ENCODE results near the gene ZCCHC17. TPM values are rescaled to one million over a fixed set of nuclear protein-coding genes. Genes with fewer than 3 reads are reported as not detected.

Gene ZCCHC17
- total and polyA plus RNA-seq, 11 donors = 10.1 to 29.5 (median 12.1) TPM

DNA sequence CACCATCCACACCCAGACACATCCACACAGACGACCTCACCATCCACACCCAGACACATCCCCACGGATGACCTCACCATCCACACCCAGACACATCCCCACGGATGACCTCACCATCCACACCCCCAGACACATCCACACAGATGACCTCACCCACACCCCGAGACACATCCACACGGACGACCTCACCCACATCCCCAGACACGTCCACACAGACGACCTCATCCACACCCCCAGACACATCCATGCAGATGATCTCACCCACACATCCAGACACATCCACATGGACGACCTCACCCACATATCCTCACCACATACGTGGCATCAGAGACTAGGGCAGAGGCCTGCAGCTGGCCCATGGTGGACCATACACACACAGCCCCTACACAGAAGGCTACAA is 90.8 kb downstream of the ZCCHC17 start:
- no peak overlapping the region for H3K4me3 ChIP-seq
- no peak for DNase-seq
- no peaks in the 10 kb centered on the region for H3K27me3 ChIP-seq
- no peak overlapping the region for H3K27ac ChIP-seq
- ATAC-seq = no peak
- intact Hi-C loops (cut with DNase I) = loop anchor here in 1 of 10 donors (10.0 kb wide), 1 partner anchor 247 kb away; no protein-coding TSS in a partner anchor
- H3K36me3 ChIP-seq = no peaks in the 10 kb centered on the region
- no peaks in the 10 kb centered on the region for H3K9me3 ChIP-seq
- H3K4me1 ChIP-seq = peaks cover 0 to 17% (median 1%) of the 10 kb centered on the region in 12 donors
- 56 to 67% (median 64%) methylated on average over 10 of the region's 10 CpGs for WGBS, 4 donors
- TF ChIP-seq POLR2A (IDR thresholded peaks at IDR 0.05) = no peak
- TF ChIP-seq, protein P1, sequence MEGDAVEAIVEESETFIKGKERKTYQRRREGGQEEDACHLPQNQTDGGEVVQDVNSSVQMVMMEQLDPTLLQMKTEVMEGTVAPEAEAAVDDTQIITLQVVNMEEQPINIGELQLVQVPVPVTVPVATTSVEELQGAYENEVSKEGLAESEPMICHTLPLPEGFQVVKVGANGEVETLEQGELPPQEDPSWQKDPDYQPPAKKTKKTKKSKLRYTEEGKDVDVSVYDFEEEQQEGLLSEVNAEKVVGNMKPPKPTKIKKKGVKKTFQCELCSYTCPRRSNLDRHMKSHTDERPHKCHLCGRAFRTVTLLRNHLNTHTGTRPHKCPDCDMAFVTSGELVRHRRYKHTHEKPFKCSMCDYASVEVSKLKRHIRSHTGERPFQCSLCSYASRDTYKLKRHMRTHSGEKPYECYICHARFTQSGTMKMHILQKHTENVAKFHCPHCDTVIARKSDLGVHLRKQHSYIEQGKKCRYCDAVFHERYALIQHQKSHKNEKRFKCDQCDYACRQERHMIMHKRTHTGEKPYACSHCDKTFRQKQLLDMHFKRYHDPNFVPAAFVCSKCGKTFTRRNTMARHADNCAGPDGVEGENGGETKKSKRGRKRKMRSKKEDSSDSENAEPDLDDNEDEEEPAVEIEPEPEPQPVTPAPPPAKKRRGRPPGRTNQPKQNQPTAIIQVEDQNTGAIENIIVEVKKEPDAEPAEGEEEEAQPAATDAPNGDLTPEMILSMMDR (IDR thresholded peaks at IDR 0.05) = no peak

- Histone ChIP-seq H3K27ac (no peak overlapping the region), H3K27me3 (peaks cover 0 to 3% (median 0%) of the 10 kb centered on the region in 9 donors), H3K4me1 (peaks cover 0 to 8% (median 4%) of the 10 kb centered on the region in 12 donors), H3K9me3 (no peaks in the 10 kb centered on the region), H3K36me3 (no peaks in the 10 kb centered on the region), H3K4me3 (no peak overlapping the region)
- DNase-seq (no peak), ATAC-seq (no peak)
- WGBS, 4 donors = 88 to 94% (median 90%) methylated on average over 7 of the region's 7 CpGs
- intact Hi-C loops (cut with DNase I) = loop anchor here in 6 of 10 donors (5.0 to 10.0 kb wide), 4 partner anchors 38 to 395 kb away; no protein-coding TSS in a partner anchor
- TF ChIP-seq, protein P1 (IDR thresholded peaks at IDR 0.05) = no peak
- TF ChIP-seq POLR2A (IDR thresholded peaks at IDR 0.05) = no peak
Measured at GRCh38 chr1:31389616-31390015, 92.8 kb downstream of the ZCCHC17 start.

GRCh38 chr1:31390071-31390470 is 93.2 kb downstream of the ZCCHC17 start:
- Histone ChIP-seq H3K9me3 (no peaks in the 10 kb centered on the region), H3K4me1 (peaks cover 0 to 12% (median 5%) of the 10 kb centered on the region in 12 donors), H3K27me3 (peaks cover 0 to 3% (median 0%) of the 10 kb centered on the region in 9 donors), H3K4me3 (no peak overlapping the region), H3K27ac (no peak overlapping the region), H3K36me3 (no peaks in the 10 kb centered on the region)
- no peak for DNase-seq
- TF ChIP-seq POLR2A (IDR thresholded peaks at IDR 0.05) = no peak
- TF ChIP-seq, protein P1 (IDR thresholded peaks at IDR 0.05) = no peak
- intact Hi-C loops (cut with DNase I) = loop anchor here in 5 of 10 donors (5.0 to 10.0 kb wide), 3 partner anchors 37 to 395 kb away; no protein-coding TSS in a partner anchor
- 87 to 89% (median 89%) methylated on average over 5 to 7 of the region's 7 CpGs for WGBS, 4 donors
- ATAC-seq = no peak

GRCh38 chr1:31393463-31393862 is 96.6 kb downstream of the ZCCHC17 start:
- H3K27ac ChIP-seq = no peak overlapping the region
- no peak overlapping the region for H3K4me3 ChIP-seq
- TF ChIP-seq, protein P1 (IDR thresholded peaks at IDR 0.05) = no peak
- no peak for TF ChIP-seq POLR2A (IDR thresholded peaks at IDR 0.05)
- H3K36me3 ChIP-seq = no peaks in the 10 kb centered on the region
- DNase-seq (no peak), ATAC-seq (no peak)
- H3K27me3 ChIP-seq = peaks cover 0 to 3% (median 0%) of the 10 kb centered on the region in 9 donors
- intact Hi-C loops (cut with DNase I) = loop anchor here in 5 of 10 donors (5.0 to 10.0 kb wide), 3 partner anchors 34 to 391 kb away; no protein-coding TSS in a partner anchor
- no peaks in the 10 kb centered on the region for H3K9me3 ChIP-seq
- H3K4me1 ChIP-seq = peaks cover 0 to 12% (median 5%) of the 10 kb centered on the region in 12 donors
